Measurements from ENCODE around the gene RER1. TPM values are rescaled to one million over a fixed set of nuclear protein-coding genes. Genes with fewer than 3 reads are reported as not detected.

Gene RER1
- total RNA-seq, 4 donors from 2014 or later, result 42.9 to 141 (median 120) TPM

DNA sequence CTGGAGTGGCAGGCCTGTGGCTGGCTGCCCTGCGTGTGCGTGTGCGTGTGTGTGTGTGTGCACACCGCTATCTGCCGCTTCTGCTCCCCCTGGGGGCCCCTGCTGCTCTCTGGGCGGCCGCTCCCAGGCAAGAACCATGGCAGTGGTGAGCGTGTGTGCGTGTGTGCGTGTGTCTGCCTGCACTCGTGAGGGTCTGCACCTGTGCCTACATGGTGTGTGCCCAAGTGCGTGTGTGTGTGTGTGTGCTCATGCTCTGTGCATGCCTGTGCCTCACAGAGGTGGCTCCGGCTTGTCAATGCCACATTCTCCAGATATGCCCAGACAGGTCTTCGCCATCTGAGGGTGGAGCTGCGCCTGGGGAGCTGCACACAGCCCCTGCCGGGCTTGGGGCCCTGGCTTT, 39.5 kb downstream of the RER1 start:
- Histone ChIP-seq H3K27me3 (no peaks in the 10 kb centered on the region), H3K27ac (no peak overlapping the region), H3K9me3 (peaks cover 0 to 10% (median 0%) of the 10 kb centered on the region in 4 donors), H3K36me3 (no peaks in the 10 kb centered on the region), H3K4me1 (no peaks in the 10 kb centered on the region), H3K4me3 (no peak overlapping the region)
- no peak for TF ChIP-seq POLR2A (IDR thresholded peaks at IDR 0.05)
- TF ChIP-seq, protein P1, sequence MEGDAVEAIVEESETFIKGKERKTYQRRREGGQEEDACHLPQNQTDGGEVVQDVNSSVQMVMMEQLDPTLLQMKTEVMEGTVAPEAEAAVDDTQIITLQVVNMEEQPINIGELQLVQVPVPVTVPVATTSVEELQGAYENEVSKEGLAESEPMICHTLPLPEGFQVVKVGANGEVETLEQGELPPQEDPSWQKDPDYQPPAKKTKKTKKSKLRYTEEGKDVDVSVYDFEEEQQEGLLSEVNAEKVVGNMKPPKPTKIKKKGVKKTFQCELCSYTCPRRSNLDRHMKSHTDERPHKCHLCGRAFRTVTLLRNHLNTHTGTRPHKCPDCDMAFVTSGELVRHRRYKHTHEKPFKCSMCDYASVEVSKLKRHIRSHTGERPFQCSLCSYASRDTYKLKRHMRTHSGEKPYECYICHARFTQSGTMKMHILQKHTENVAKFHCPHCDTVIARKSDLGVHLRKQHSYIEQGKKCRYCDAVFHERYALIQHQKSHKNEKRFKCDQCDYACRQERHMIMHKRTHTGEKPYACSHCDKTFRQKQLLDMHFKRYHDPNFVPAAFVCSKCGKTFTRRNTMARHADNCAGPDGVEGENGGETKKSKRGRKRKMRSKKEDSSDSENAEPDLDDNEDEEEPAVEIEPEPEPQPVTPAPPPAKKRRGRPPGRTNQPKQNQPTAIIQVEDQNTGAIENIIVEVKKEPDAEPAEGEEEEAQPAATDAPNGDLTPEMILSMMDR (IDR thresholded peaks at IDR 0.05), result no peak
- no peak for DNase-seq

DNA sequence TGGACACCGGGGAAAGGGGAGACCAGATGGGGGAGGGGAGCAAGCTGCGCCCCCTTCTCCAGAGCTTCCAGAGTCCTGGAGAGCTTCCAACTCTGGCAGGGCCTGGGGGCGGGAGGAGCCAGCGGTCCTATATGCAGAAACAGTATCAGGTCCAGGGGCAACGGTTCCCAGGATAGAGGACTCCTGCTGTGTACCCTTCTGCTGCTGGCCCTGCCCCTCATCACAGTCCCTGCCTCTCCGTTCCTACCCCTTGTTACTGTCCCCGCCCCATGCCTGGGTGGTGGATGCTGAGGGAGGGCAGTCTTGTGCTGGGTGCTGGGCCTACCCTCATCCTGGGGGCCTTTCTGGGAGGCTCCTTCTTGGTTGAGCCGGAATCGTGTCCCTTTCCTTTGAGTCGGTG, 39.9 kb downstream of the RER1 start:
- peaks cover 0 to 10% (median 0%) of the 10 kb centered on the region in 4 donors for H3K9me3 ChIP-seq
- TF ChIP-seq POLR2A (IDR thresholded peaks at IDR 0.05), result no peak
- TF ChIP-seq, protein P1 (IDR thresholded peaks at IDR 0.05), result no peak
- H3K27ac ChIP-seq, result no peak overlapping the region
- H3K27me3 ChIP-seq, result no peaks in the 10 kb centered on the region
- H3K4me1 ChIP-seq, result no peaks in the 10 kb centered on the region
- H3K36me3 ChIP-seq, result no peaks in the 10 kb centered on the region
- DNase-seq, result no peak
- H3K4me3 ChIP-seq, result no peak overlapping the region

DNA sequence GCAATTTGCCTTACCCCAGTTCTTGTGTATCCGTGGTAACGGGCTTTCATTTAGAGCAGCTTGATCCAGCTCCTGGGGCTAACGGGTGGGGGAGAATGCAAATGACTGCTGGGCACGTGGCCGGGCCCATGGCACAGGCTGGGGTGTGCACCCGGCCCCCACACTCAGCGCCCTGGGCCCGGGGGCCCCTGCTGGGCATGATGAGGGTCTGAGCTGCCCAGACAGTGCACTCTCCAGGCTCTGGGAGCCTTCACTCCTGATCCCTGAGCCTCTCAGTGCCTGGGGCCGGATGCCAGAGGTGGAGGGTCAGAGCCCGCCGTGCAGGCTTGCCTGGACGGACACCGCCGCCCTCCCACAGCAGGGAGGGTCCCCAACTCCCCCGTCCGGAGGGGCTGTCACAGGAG, 40.8 kb downstream of the RER1 start:
- Histone ChIP-seq H3K27me3 (no peaks in the 10 kb centered on the region), H3K27ac (no peak overlapping the region), H3K36me3 (no peaks in the 10 kb centered on the region), H3K9me3 (peaks cover 0 to 10% (median 0%) of the 10 kb centered on the region in 4 donors), H3K4me1 (no peaks in the 10 kb centered on the region), H3K4me3 (no peak overlapping the region)
- DNase-seq, result no peak
- TF ChIP-seq, protein P1 (IDR thresholded peaks at IDR 0.05), result no peak
- TF ChIP-seq POLR2A (IDR thresholded peaks at IDR 0.05), result no peak

DNA sequence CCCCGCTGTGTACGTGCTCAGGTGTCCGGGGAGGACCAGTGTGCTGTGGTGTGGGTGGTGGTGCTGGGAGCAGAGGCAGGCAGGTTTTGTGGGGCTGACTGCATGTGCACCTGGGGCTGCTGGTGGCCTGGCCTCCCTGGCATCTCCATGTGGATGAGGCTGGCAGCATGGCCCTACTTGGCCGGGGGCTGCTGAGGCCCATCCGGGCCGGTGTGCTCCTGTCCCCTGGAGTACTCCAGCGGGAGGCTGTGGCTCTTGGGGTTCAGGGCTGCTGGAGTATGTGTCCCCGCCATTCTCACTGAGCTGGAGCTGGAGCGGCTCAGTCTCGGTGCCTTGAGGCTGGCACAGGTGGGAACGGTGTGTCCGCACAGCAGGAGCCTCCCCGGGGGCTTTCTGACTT, 41.6 kb downstream of the RER1 start:
- Histone ChIP-seq H3K4me3 (no peak overlapping the region), H3K36me3 (no peaks in the 10 kb centered on the region), H3K27me3 (no peaks in the 10 kb centered on the region), H3K27ac (no peak overlapping the region), H3K9me3 (peaks cover 0 to 10% (median 0%) of the 10 kb centered on the region in 4 donors), H3K4me1 (no peaks in the 10 kb centered on the region)
- DNase-seq, result no peak
- TF ChIP-seq, protein P1 (IDR thresholded peaks at IDR 0.05), result no peak
- TF ChIP-seq POLR2A (IDR thresholded peaks at IDR 0.05), result no peak

DNA sequence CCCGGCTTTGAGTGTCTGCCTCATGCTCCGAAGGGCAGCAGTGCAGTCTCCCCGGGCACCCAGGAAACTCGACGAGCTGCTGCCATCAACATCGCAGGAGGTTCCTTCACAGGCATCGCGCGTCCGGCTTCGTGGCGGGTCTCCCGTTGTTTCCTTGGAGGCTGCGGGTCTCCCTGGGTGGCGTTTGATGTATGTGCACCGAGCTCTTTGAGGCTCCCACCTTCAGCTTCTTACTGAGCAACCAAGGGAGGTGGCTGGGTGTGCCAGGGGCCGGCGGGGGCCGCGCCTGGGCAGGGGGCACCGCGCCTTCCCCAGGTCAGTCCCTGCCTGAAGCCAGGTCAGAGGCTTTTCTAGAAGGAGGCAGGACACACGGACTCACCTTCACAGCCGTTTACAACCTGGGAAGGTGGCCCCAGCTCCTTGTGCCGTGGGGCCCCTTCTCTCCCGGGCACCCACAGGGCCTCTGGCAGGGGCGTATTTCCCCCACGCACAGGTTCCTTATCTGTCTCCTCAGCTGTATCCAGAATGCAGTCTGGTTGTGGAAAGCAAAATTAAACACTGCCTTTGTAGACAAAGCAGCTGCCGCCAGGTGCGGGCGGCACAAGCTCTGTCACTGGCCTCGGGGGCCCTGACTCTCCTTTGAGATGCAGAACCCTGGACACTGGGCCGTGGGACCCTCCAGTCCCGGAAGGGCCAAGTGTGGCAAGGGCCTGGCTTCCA, 42.5 kb downstream of the RER1 start:
- Histone ChIP-seq H3K27me3 (no peaks in the 10 kb centered on the region), H3K27ac (no peak overlapping the region), H3K9me3 (peaks cover 0 to 10% (median 0%) of the 10 kb centered on the region in 4 donors), H3K4me1 (no peaks in the 10 kb centered on the region), H3K36me3 (no peaks in the 10 kb centered on the region), H3K4me3 (no peak overlapping the region)
- no peak for DNase-seq
- TF ChIP-seq POLR2A (IDR thresholded peaks at IDR 0.05), result no peak
- TF ChIP-seq, protein P1 (IDR thresholded peaks at IDR 0.05), result no peak
